HG03469 (cell line): ENCODE data around the gene NIPAL3.

Experiments used
- ATAC-seq: cut with Tn5 transposase; IDR thresholded peaks from one replicate; pipeline ENCODE4 v1.9.1; 2021; ENCODE audit warnings: mild to moderate bottlenecking, moderate library complexity, moderate number of reproducible peaks; ENCODE audit not compliant: unreplicated experiment

The NIPAL3 gene

DNA sequence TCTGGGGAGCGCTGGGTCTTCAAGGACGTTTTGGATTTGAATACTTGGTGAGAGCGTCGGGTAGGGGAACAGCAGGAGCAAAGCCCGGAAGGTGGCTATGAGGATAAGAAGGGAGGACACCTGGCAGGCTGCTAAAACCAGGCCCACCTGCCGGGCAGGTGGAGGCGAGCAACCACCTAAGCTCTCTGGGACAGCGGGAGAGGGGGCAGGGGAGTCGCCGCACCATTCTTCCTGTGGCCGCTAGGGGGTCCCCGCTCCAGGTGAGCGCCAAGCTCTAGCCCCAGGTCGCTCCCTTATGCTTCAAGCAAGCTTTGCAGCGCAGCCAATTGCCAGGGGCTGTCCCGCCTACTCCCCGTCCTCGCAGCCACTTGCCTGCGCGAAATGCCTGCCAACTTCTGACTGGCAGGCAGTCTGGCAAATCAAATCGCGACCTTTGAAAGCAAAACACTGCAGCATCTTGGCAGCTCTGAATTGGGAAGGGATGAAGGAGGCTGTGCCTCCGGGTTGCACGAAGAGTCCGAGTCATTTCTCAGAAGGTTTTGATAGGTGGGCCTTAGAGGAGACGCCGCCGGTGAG lies at the start of gene NIPAL3:
Gene NIPAL3 (plus strand): TSS at position 469 of the 576 bp plus-strand sequence. CDS start 3,746 bp downstream, outside the sequence.
- peak; percentile 81 for ATAC-seq

GRCh38 chr1:24366707-24367106 lies 48.9 kb upstream of the NIPAL3 start:
- ATAC-seq: no peak

- ATAC-seq: no peak
Measured at GRCh38 chr1:24369199-24369598, 46.4 kb upstream of the NIPAL3 start.

DNA sequence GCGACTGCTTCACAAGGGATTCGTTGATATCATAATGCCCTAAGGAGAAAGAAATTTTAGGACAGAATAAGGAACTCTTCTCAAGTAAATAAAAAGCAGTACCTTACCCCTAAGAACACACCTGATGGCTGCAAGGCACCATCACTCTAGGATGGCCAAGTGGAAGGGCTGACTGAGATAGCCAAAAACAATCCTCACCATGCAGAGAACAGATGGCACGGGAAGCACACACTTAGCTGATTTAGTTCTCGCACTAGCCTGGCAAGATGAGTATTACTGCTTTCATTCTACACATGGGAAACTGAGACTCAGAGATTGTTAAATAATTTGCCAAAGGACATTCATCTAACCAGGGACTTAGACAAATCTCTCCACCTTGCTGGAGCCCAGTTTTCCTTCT lies 45.8 kb upstream of the NIPAL3 start:
- no peak for ATAC-seq

GRCh38 chr1:24373044-24373443 lies 42.6 kb upstream of the NIPAL3 start:
- ATAC-seq: no peak

DNA sequence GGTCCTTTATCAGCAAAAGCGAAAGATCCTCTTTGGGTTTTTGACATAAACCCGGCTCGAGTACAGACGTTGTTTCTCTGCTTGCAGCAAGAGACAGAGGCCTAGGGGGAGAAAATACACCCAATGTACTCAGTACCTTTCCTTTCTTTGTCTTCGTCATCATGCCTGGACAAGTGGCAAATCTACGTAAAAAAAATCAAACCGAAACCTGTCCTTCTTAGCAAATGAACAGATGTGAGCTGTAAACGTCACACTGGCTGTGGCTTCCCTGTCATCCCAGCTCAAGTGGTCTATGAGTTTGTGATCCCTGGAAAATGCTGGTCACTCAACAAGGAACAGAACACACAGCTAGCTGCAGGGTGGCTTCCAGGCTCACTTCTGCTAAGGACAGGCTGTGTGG lies 41.9 kb upstream of the NIPAL3 start:
- ATAC-seq: no peak

DNA sequence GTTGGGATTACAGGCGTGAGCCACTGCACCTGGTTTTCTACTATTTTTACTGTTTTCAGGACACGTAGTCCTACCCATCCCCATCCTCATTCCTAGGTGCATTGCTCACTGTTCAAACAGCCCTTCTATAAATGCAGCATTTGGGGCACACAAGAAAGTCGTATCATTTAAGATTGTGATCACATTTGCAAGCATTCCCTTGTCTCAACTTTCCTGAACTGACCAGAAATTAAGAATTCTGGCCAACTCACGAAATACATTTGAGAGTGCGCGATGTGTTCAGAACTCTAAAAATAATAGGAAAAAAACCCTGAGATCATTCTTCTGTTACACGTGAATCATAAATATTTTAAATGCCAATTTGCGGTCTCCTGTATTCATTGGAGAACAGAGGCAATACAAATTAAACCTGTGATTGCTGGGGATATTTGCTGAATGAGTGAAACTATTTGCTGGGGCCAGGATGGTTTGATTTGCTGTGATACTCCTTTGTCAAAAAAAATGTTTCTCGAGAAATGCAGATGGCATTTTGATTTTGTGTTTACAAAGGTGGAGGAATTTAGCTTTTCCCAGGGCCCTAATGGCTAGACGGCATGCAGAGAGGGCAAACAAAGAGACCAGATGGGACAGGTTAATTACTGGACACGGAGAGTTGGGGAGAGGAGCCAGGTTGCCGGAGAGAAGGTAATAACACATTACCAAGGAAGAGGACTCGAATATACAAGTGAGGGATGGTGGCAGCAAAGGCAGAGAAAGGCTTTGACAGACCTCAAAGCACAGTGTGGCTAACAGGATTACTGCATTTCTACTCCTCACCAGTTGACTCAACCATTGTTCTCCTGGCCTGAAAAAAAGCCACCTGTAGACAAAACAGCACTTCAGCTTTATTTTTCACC lies 40.5 kb upstream of the NIPAL3 start:
- no peak for ATAC-seq

- no peak for ATAC-seq
Measured at GRCh38 chr1:24379733-24380315, 35.8 kb upstream of the NIPAL3 start.

DNA sequence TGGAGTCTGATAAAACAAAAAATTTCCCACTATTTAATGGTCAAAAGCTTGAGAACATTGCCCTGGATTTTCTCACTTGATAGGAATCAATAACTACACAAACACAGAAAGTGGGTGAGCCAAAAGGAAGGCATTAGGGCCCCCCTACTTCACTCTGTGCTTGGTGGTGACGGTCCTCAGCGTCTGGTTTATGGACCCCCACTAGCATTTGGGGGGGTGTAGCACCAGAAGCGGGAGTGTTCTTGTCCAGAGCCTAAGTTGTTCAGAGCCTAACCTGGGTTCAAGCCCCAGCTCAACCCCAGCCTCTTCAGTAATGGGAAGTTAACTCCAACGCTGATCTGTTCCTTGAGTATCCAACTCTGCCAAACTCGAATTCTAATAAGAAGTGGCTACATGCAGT lies 35.1 kb upstream of the NIPAL3 start:
- no peak for ATAC-seq

GRCh38 chr1:24381256-24381655 lies 34.3 kb upstream of the NIPAL3 start:
- ATAC-seq: no peak

- no peak for ATAC-seq
Measured at GRCh38 chr1:24382165-24382577, 33.4 kb upstream of the NIPAL3 start.

GRCh38 chr1:24383381-24383940 lies 32.1 kb upstream of the NIPAL3 start:
- ATAC-seq: no peak

- no peak for ATAC-seq
Measured at GRCh38 chr1:24384251-24385090, 31.1 kb upstream of the NIPAL3 start.

DNA sequence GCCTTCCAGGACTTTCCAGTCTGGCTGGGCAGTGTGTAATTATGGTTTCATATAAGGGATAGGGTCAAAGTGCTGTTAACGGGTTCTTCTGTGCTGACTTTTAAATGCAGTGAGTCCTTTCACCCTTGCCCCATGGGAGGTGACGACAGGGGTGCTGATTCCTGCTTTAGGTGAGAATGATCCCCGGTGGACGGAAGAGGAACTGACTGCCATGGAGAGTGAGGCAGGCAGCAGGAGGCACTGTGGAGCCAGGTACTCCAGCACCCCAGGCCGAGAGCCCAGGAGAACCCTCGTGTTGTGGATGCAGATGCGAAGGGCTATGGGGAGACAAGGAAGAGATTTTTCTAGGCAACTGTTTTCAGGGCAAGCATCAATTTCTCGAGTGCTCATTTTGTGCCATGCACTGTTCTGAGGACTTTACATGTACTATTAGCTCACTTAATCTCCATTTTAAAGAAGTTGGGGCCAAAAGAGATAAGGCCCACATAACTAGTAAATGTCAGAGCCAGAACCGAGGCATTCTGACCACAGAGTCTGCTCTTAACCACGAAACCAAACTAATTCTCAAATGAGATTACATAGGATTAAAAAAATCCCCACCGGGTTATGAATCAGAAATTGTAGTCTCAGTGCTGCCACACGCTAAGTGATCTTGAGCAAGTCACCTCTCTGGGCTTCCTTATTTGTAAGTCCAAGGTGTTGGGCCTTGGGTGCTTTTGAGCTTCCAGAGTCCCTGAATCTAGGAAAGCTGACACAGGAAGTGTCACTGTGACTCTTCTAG lies 30.3 kb upstream of the NIPAL3 start:
- ATAC-seq: no peak

- ATAC-seq: no peak
Measured at GRCh38 chr1:24386241-24386640, 29.4 kb upstream of the NIPAL3 start.

- no peak for ATAC-seq
Measured at GRCh38 chr1:24386931-24387330, 28.7 kb upstream of the NIPAL3 start.

DNA sequence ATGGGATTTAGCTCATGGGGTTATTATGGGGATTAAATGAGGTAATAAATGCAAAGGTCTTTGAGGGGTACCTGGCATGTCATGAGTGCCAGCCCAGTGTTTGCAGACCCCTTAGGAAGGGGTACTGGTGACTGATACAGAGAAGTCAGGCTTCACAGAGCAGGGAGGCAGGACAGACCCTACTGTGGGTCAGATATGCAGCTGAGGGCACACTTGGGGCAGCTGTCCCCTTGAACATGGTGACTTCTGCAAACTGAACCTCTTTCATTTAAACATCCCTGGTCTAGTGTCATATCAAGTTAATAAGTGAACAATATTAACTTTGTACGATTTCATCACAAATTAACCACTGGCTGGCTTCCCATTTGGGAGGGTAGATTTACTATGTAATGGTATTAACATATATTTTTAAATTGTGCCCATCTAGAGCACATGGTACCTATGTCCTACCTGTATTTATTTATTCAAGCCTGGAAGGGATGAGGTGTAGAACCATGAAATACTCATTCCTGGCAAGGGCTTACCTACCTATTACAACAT lies 27.9 kb upstream of the NIPAL3 start:
- ATAC-seq: no peak

DNA sequence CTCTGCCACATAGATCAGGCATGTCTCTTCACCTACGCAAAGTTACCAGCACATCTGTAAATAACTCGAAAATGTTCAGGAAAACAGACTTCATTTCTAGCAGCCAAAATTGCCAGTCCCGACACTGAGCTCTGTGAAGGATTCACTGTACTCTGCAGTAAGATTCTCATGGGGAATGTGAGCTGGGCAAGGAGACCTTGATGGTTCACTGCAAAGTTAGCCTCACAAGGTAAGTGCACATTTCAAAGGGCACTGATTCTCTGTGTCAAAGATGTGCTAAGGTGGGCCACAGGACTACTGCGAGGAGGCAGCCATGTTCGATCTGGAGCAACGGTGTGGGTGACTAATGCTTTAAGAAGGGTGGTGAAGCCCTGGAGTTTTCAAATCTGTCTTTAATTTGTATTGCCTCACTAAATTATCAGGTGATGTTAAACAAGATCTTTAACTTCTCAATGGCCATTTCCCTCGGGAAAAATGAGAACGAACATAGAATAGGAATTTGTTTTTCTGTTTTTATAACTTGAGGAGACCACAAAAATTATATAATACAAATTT lies 27.2 kb upstream of the NIPAL3 start:
- ATAC-seq: no peak

GRCh38 chr1:24389231-24389678 lies 26.3 kb upstream of the NIPAL3 start:
- no peak for ATAC-seq
